Measurements from ENCODE around the gene LMOD2.

DNA sequence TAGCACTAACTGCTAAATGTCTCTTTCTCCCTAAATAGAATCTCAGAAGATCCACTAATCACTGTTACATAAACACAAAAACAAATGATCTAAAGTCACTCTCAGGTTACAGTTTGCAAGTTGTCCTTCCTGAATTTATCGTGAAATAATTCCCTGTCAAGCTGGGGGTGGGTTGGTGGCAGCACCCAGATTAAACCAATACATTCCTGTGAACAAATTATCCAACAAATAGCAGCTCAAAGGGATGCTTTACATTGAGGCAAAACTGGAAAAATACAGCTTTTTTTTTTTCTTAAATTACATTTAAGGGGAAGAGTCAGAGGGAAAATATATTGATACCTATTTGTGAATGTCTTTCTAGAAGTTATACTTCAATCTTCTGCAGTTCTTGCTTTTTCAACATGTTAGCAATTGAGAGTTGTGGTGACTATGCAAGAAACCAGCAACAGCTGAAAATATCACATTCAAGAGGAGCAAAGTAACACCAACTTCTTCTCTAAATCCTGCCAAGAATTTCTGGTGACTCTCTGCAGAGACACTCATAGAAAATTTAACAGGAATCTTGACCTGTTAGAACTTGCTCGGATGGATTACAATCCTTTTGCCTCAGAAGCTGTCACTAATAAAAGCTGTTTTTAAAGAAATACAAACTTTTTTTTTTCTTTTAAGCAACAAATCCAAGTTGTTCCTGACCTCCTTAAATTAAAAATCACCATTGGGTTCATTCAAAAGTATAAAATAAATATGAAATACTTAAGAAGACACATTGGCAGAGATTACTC lies 18.9 kb downstream of the LMOD2 start:
- TF ChIP-seq, protein P1, sequence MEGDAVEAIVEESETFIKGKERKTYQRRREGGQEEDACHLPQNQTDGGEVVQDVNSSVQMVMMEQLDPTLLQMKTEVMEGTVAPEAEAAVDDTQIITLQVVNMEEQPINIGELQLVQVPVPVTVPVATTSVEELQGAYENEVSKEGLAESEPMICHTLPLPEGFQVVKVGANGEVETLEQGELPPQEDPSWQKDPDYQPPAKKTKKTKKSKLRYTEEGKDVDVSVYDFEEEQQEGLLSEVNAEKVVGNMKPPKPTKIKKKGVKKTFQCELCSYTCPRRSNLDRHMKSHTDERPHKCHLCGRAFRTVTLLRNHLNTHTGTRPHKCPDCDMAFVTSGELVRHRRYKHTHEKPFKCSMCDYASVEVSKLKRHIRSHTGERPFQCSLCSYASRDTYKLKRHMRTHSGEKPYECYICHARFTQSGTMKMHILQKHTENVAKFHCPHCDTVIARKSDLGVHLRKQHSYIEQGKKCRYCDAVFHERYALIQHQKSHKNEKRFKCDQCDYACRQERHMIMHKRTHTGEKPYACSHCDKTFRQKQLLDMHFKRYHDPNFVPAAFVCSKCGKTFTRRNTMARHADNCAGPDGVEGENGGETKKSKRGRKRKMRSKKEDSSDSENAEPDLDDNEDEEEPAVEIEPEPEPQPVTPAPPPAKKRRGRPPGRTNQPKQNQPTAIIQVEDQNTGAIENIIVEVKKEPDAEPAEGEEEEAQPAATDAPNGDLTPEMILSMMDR (conservative IDR thresholded peaks at IDR 0.05; ENCODE audit: low read depth in 2 of 2): no peak
- TF ChIP-seq EZH2phosphoT487 (IDR thresholded peaks at IDR 0.05; ENCODE audit: unreplicated experiment) (no peak), CREB1 (CRISPR knock-in tag; IDR thresholded peaks at IDR 0.05; ENCODE audit: low read depth) (no peak), REST (IDR thresholded peaks at IDR 0.05; ENCODE audit: unreplicated experiment) (no peak), POLR2AphosphoS5 (IDR thresholded peaks at IDR 0.05; ENCODE audit: low read depth) (no peak), ZNF331 (CRISPR knock-in tag; IDR thresholded peaks at IDR 0.05; ENCODE audit: low read depth) (no peak), EZH2 (IDR thresholded peaks at IDR 0.05; ENCODE audit: low read depth, unreplicated experiment) (no peak), JUNB (IDR thresholded peaks at IDR 0.05; ENCODE audit: unreplicated experiment) (no peak), NANOG (IDR thresholded peaks at IDR 0.05; ENCODE audit: borderline replicate concordance) (no peak), ZNF114 (CRISPR knock-in tag; IDR thresholded peaks at IDR 0.05) (no peak), STAT1 (IDR thresholded peaks at IDR 0.05; ENCODE audit: unreplicated experiment) (no peak)
- TF ChIP-seq, protein P2, sequence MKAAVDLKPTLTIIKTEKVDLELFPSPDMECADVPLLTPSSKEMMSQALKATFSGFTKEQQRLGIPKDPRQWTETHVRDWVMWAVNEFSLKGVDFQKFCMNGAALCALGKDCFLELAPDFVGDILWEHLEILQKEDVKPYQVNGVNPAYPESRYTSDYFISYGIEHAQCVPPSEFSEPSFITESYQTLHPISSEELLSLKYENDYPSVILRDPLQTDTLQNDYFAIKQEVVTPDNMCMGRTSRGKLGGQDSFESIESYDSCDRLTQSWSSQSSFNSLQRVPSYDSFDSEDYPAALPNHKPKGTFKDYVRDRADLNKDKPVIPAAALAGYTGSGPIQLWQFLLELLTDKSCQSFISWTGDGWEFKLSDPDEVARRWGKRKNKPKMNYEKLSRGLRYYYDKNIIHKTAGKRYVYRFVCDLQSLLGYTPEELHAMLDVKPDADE (IDR thresholded peaks at IDR 0.05): no peak
